H1 (cell line): ENCODE data around the gene RBMS1.

ENCODE experiments used
- CHD1 ChIP-seq: IDR thresholded peaks from 2 replicates; pipeline ENCODE4 v1.6.1; 2012; ENCODE audit warnings: low read depth, low read length, improper control_type of control experiment
- JUN ChIP-seq: IDR thresholded peaks from 2 replicates; pipeline ENCODE4 v1.6.1; 2011; ENCODE audit warnings: low read depth, mild to moderate bottlenecking, improper control_type of control experiment, low read length
- RBBP5 ChIP-seq: IDR thresholded peaks from 2 replicates; pipeline ENCODE4 v1.7.1; 2012; ENCODE audit warnings: low read depth, mild to moderate bottlenecking, inconsistent platforms, low read length, moderate library complexity, borderline replicate concordance
- RFX5 ChIP-seq: IDR thresholded peaks from 2 replicates; pipeline ENCODE4 v1.6.1; 2011; ENCODE audit warnings: low read depth, low read length, improper control_type of control experiment, borderline replicate concordance
- SAP30 ChIP-seq: fragments of 300-600 bp; sonication (generic); IDR thresholded peaks from 2 replicates; pipeline ENCODE4 v1.7.1; 2012; ENCODE audit warnings: low read length, moderate library complexity, mild to moderate bottlenecking, inconsistent platforms; ENCODE audit not compliant: insufficient read depth, insufficient replicate concordance
- SUZ12 ChIP-seq: fragments of 200-600 bp; sonication (generic); IDR thresholded peaks from 2 replicates; pipeline ENCODE4 v1.6.1; 2012; ENCODE audit warnings: mild to moderate bottlenecking, inconsistent platforms, low read length, moderate library complexity, mixed read lengths
- TCF12 ChIP-seq: IDR thresholded peaks from 2 replicates; pipeline ENCODE4 v1.6.1; 2011; ENCODE audit warnings: low read depth, mild to moderate bottlenecking, low read length
- TF ChIP-seq, protein P1 (sequence below), 3 experiments: IDR thresholded peaks; 1 replicate in 2 of 3; 2 replicates in 1 of 3; pipeline versions ENCODE4 v1.5.1 to v1.6.1; 2011; ENCODE audit warnings: low read length in 3 of 3, mild to moderate bottlenecking in 3 of 3, inconsistent platforms in 2 of 3, low read depth in 1 of 3, moderate library complexity in 1 of 3; ENCODE audit not compliant: insufficient read depth in 1 of 3; ENCODE audit errors: control extremely low read depth in 1 of 3

DNA sequence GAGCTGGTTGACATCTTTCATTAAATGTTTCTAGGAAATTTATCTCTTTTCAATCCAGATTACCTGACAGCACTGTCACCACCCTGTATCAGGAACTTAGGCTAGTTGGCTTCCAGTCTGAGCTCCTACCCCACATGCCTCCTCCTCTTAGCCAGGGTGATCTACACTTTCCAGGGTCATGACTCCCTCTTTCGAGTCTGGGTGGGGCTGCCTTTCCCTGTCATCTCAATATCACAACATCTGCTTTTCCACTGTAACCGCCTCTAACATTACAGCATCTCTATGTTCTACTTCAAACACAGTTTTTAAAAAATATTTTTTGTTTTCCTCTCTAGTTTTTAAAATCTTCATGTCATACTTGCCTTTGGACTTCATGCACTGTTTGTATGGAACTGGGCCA lies 129.2 kb downstream of the RBMS1 start:
- TF ChIP-seq, protein P1, sequence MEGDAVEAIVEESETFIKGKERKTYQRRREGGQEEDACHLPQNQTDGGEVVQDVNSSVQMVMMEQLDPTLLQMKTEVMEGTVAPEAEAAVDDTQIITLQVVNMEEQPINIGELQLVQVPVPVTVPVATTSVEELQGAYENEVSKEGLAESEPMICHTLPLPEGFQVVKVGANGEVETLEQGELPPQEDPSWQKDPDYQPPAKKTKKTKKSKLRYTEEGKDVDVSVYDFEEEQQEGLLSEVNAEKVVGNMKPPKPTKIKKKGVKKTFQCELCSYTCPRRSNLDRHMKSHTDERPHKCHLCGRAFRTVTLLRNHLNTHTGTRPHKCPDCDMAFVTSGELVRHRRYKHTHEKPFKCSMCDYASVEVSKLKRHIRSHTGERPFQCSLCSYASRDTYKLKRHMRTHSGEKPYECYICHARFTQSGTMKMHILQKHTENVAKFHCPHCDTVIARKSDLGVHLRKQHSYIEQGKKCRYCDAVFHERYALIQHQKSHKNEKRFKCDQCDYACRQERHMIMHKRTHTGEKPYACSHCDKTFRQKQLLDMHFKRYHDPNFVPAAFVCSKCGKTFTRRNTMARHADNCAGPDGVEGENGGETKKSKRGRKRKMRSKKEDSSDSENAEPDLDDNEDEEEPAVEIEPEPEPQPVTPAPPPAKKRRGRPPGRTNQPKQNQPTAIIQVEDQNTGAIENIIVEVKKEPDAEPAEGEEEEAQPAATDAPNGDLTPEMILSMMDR (IDR thresholded peaks at IDR 0.05; ENCODE audit: control extremely low read depth in 1 of 3, insufficient read depth in 1 of 3, low read depth in 1 of 3, low read length in 3 of 3) = no peak
- TF ChIP-seq JUN (no peak), RFX5 (no peak), RBBP5 (no peak), CHD1 (no peak), SUZ12 (no peak), TCF12 (no peak), SAP30 (no peak)
